Breast epithelium (tissue), 3 donors: ENCODE data around the gene CCDC14.

ENCODE experiments used
- CTCF ChIP-seq, 3 donors: fragments of 450-650 bp; IDR thresholded peaks; one replicate each; pipeline ENCODE4 v1.5.1; 2016 to 2017; ENCODE audit warnings: antibody characterized with exemption in 3 of 3, mild to moderate bottlenecking in 3 of 3, moderate library complexity in 3 of 3
- POLR2A ChIP-seq: fragments of 450-650 bp; IDR thresholded peaks from one replicate; pipeline ENCODE4 v1.6.1; 2016; ENCODE audit warnings: antibody characterized with exemption, mild to moderate bottlenecking, moderate library complexity
- POLR2AphosphoS5 ChIP-seq, 3 donors: sonication (generic); formaldehyde crosslinking; IDR thresholded peaks; one replicate each; pipeline ENCODE4 v1.6.1; 2017; ENCODE audit warnings: antibody characterized with exemption in 3 of 3

GRCh38 chr3:123920383-123920782 lies 40.6 kb downstream of the CCDC14 start:
- TF ChIP-seq POLR2A (no peak), POLR2AphosphoS5 (IDR thresholded peaks at IDR 0.05) (no peak), CTCF (IDR thresholded peaks at IDR 0.05) (no peak)
